GM19099 (cell line): ENCODE data around the gene APOBEC3B.

Source experiments
- POLR2A ChIP-seq: IDR thresholded peaks from 3 replicates; pipeline ENCODE4 v1.6.1; 2011; ENCODE audit warnings: low read depth; ENCODE audit not compliant: insufficient read length; ENCODE audit errors: extremely low read depth

Gene APOBEC3B

DNA sequence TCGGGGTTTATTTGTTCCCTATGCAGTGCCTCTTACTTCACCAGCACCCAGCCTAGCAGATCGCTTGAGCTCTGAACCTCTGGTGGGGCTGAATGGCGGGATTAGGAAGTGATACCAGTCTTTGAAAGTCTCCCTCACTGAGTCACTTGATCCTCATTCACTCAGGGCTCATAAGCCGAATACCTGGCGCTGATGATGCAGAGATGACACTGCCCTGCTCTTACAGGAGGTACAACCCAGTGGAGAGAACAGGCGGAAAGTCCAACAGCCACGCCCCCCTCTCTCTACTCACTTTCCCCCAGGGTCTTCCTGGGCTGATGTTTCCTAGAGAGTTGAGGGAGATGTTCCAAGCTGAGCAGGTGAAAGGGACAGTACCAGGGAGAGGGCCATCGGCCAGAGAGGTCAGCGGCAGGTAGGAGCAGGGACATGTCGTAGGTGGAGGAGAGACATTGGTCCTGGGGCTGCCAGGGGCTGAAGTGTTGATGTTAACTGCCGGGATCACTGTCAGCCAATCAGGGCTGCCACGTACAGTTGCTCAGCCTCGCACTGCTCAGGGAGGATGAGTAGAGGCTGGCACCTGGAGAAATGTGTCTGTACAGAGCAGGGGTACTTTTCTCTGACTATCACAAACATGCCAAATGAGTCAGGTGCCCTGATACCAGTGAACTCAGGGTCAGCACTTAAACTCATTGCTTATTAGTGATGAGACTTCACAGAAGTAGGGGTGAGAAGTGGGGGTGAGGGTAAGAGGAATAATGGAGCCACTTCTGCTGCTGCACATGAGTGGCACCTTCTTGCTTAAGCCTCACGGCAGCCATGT is 34.6 kb upstream of the APOBEC3B start:
- no peak for TF ChIP-seq POLR2A

DNA sequence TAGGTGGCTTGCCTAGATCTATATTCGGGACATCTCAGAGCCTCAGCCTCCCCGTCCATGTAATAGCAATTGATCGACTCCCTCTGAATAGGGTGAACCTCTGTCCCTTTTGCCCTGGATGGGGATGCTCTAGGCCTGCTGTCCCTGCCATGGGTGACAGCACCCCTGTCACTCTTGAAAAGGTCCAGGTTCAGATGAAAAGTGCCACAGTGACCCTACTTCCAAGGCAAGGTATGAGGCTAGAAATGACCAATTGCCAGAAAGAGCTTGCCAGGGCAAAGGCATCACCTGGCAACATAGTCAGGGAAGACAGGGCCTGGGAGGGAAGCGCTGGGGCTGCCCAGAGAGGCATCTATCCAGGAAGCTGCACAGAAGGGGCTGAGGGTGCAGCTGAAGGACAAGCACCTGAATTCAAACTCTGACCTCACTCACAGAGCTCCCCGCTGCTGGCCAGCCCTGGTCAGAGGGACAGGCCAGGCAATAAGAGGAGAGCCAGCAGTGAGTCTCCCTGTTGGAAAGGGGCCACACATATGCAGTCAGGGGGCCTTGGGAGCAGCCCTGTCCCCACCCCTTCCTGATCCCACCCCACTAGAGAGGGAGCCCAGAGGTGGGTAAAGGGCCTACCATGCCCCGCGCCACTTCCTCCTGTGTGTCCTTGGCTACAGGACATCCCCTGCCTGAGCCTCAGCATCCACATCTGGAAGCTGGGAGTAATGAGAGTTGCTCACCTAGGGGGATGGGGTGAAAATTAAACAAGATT is 33.8 kb upstream of the APOBEC3B start:
- TF ChIP-seq POLR2A: no peak

DNA sequence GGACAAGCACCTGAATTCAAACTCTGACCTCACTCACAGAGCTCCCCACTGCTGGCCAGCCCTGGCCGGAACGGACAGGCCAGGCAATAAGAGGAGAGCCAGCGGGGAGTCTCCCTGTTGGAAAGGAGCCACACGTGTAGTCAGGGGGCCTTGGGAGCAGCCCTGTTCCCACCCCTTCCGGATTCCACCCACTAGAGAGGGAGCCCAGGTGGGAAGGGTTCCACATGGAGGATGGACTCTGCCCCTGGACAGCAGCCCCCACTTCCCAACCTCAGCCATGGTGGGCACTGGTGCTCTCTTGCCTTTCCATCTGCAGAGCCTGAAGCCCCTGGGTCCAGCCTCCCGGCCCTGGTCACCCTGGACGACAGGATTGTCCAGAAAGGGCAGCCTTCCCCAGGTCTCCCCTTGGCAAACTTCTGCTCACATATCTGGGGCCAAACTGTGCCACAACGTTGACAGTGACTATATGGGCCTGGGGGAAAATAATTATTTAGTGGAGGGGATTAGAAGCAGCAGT is 32.2 kb upstream of the APOBEC3B start:
- TF ChIP-seq POLR2A: no peak

DNA sequence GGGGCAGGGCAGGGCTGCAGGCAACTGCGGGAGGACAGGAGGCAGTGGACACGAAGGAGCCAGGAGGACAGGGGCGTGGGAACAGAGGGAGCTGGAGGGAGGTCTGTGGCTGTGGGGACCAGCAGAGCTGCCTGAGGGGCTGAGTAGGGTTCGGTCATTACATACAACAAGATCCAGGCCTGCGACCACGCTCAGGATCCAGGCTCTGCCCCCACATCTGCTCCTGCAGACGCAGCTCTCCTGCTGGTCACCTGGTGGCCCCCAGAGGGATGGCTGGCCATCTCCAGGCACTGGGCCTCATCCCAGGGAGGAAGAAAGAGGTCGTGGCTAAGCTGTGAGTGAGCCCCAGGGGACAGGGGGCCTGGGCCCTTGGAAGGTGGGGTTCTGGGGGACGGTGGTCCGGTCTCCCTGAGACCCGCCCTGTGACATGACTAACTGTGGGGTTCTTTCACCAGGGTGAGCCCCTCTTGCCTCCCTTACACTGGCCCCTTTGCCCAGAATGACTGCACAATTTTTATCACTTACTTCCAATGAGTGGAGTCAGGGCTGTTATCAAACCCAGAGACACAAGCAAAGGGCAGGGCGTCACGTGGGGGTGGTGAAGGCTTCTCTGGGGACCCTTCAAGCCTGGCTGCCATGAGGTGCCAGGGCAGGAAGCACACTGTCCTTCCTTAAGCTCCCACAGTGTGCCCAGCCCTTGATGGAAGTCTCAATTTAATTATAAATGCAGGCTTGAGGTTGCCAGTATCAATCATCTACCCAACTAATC is 31.4 kb upstream of the APOBEC3B start:
- no peak for TF ChIP-seq POLR2A

DNA sequence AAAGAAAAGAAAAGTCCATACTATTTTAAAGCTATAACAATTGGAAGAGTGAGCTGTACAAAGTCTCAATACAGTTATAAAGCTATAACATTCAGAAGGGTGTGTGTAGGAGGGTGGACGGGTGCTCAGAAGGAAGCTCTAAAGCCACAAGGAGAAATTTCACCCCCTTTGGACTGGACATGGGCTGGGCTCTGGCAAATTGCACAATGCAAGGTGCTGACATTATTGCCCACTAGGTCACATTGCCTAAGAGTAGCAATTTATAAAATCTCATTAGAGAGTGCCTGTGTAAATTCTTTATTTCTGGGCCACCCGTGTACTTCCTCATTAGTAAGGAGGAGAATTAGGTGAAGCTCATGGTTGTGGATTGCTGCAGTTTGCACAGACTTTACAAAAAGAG is 30.4 kb upstream of the APOBEC3B start:
- no peak for TF ChIP-seq POLR2A

DNA sequence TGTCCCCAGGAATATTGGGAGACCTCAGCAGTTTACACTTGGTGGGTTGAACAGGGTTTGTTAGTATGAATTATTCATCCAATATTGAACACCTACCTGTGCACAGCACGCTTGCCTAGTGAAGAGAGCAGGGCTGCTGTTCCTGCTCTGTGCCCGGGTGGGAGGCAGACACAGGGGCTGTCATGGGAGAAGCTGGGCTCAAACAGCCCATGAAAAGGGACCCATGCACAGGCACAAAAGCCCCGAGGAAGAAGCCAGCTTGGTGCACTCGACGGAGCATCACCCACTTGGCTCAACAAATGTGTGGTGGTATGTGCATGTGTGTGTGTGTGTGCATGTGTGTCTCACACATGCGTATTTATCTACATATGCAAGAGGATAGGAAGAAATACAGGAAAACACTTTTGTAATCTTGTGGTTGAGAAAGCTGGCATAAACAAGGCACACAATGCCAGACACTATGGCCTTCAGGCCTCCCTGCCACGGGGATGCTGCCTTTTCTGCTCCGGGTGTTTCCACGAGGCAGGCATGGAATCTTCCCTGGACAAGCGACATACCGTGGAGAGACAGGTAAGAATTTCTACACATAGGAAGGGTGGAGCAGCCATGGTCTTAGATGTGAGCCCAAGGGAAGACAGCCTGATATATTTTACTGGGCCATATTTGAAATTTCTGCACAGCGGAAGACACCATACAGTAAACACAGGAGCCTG is 29.7 kb upstream of the APOBEC3B start:
- TF ChIP-seq POLR2A: no peak

DNA sequence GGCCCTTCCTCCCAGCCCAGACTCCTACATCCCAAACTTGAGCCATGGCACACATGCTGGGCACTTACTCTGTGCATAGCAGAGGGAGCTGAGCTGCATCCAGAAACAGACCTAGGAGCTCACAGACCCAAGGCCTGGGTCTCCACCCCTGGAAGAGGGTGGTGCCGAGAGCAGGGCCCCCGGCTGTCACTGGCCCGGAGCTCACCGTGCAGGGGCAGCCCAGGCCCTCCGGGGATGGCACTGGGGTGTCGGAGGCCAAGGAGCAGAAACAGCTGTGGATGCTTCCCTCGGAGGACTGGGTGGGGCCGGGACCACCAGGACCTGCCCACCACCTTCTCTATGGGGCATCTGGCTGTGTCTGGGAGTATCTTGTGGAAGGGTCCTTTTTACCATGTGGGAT is 29.1 kb upstream of the APOBEC3B start:
- no peak for TF ChIP-seq POLR2A

DNA sequence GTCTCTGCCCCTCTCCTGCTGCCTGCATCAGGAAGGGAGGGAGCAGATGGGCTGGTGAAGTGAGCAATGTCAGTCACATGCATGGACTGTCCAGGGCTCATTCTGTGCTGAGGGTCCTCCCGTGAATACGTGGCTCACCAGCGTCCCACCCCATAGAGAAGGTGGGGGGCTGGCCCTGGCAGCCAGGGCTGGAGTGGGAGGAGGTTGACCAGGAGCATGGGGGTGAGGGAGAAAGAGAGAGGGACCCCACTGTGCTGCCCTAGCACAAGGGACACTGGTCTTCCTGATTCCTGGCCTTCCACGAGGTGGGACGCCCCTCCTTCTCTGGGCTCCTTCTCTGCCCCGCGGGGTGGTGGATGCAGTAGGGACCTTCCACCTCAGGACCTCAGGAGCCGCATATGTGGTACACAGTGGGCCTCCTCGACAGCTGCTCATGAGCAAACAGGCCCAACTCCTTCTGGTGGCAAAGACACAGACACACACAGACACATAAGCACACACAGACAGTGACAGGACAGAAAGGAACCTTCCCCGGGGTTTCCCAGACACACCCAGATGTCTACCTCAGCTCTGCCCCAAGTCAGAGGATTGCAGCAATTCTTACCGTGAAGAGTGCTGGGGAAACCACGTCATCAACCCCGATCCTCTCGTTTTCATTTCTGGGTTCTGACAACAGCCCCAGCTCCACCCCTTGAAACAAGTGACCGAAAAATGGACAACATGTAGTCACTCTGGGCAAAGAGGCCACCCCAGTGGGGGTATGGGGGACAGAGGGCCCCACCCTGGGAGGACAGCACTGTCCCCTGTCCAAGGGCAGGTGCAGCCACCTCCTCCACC is 28.4 kb upstream of the APOBEC3B start:
- peak; percentile 68 for TF ChIP-seq POLR2A

DNA sequence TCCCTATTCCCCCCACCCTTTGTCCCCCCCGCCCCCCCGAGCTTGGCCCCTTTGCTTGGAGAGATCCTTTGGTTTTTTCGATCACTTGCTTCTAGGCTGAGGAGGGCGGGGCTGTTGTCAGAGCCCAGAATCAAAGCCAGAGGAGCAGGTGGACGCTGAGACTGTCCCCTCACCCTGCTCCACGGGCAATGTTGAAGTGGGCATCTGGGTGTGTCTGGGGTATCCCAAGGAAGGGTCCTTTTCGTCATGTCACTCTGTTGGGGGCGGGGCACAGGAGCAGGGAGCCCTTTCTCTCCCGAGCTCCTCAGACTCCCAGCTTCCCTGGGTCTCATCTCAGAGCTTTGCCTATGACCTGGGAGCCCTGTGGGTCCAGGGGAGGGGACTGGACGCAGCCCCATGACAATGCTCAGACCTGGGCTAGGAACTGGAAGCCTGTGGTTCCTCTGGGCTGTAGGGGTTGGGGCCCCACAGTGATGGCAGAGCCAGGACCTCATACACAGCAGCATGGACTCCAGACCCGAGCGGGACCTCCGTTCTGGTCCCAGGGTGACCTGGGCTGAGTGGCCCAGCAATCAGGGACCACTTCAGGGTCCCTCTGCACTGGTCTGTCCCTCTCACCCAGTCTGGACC is 27.6 kb upstream of the APOBEC3B start:
- TF ChIP-seq POLR2A: no peak

DNA sequence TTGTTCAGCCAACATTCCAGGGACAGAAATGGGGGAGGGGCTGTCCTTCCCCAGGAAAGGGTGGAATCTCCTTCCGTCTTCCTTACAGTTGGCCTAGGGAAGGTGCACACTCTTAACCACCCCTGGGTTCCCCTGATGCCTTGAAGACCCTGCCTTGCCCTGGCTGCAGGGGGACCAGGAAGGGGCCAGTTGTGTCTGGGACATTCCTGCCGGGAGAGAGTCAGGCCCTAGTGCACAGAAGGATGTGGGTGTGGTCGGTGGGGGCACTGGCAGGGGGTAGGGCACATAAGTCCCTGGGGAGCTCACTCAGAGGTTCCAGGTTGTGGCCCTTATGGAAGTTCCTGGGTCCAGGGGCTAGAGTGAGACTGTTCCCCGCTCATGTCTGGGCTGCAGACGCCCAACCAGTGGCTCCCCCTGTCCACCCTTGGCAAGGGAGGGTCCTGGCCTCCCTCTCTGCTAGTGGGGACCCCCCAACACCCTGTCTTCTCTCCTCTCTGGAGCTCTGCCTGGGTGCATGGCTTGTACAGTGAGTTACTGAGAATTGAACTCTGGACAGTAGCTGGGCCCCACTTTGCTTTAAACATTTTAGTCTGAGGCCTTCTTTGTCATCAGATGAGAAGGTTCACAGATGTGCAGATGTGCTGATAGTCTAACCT is 26.8 kb upstream of the APOBEC3B start:
- no peak for TF ChIP-seq POLR2A

DNA sequence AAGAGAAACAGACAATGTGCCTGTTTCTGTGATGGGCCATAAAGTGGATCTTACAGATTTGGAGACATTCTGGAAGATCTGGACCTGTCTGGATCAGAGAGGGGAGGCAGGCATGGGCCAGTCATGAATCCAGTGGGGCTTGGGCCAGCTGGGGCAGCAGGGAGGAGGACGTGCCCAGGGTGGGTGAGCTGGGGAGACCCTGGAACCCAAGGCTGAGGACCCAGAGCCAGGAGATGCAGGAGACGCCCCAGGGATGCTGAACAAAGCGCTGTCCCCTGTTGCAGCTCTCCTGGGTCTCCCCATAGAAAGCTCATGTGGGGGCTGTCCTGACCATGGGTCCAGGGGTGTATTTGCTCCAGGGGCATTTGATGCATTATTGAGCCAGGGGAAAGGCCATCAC is 26.2 kb upstream of the APOBEC3B start:
- no peak for TF ChIP-seq POLR2A

DNA sequence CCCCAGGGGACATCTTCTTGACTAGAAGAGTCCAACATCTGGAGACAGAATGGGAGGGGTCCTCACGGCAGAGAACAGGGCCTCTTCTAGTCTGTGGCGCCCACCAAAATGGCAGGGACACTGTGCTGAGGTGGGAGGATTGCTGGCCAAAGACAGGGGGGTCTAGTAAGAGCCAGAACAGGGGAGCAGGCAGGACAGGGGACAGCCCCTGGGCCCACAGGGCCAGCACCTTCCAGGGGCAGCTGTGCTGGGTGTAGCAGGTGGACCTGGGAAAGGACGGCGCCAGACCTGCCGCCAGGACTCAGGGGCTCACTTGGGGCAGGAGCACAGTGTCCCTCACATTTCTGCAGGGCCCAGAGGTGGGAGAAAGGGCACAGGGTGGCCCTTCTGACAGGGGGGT is 25.6 kb upstream of the APOBEC3B start:
- TF ChIP-seq POLR2A: no peak
